ENCODE data around the gene FRS3.
"Not testable (repeated sequence)": the region's sequence is repeated elsewhere in the genome, so short reads cannot be mapped to it uniquely, and the experiment has no call there.

FRS3 gene, protein sequence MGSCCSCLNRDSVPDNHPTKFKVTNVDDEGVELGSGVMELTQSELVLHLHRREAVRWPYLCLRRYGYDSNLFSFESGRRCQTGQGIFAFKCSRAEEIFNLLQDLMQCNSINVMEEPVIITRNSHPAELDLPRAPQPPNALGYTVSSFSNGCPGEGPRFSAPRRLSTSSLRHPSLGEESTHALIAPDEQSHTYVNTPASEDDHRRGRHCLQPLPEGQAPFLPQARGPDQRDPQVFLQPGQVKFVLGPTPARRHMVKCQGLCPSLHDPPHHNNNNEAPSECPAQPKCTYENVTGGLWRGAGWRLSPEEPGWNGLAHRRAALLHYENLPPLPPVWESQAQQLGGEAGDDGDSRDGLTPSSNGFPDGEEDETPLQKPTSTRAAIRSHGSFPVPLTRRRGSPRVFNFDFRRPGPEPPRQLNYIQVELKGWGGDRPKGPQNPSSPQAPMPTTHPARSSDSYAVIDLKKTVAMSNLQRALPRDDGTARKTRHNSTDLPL

DNA sequence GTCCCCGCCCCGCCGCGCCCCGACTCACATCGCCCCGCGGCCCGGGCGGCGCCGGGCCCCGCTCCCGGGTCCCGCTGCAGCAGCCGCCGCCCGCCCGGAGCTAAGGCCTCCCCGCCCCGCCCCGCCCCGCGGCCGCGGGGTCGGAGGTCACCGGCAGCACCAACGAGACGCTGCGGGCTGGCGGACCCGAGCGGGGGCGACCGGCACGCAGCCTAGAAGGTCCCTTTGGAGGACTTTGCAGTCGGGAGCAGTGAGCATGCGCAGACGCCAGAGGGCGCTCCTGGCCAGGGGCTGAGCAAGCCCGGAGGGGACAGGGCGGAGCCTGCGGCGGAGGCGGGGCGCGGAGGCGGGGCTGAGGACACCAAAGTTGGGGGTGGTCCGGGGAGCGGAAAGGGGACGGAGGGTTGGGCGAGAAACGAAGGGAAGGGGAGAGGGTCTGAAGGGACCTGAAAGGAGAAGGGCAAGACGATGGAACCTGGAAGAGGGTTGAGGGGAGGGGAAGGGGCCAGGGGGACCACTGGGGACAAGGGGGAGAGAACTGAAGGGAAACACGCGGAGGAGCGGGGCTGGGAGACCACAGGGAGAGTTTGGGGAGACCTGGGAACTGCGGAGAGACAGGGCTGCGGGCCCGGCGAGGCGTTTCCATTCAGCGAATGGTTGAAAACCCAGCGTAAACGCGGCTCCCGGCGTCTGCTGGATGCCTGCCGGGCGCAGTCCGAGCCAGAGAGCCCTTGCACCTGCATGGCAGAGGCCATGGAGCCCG is at the start of gene FRS3:
Gene FRS3 (minus strand): TSS at position 113 of the 763 bp plus-strand sequence. CDS start 2,913 bp downstream, outside the sequence.
- peak; percentile 96 for DNase-seq

DNA sequence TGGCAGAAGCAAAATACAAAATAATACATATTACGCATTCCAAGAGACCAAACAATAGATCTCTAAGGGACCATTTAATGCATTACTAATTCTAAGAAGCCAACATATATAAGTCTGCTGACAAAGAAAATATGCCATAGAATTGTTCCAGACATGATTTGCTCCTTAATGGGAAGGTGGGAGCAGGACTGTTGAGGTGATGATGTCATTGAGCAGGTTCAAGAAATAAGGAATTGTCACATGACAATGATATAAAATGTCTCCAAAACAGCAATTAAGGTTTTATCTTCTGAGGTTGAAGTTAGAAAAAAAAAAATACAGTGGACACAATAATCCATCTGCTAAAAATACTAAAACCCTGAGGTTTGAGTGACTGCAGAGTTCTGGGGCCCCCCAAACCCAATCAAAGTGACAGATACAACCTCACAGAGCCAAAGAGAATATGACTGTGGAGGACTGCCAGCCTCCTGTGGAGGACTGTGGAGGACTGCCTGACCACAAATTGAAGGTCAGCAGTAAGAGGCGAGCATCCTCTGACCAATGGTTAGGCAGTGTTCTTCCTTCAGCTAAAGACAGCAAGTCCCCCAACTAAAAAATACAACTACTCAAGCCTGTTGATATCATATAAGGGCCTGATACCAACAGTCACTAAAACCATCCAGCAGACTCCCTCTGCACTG is 46.8 kb upstream of the FRS3 start:
- DNase-seq, result no peak

DNA sequence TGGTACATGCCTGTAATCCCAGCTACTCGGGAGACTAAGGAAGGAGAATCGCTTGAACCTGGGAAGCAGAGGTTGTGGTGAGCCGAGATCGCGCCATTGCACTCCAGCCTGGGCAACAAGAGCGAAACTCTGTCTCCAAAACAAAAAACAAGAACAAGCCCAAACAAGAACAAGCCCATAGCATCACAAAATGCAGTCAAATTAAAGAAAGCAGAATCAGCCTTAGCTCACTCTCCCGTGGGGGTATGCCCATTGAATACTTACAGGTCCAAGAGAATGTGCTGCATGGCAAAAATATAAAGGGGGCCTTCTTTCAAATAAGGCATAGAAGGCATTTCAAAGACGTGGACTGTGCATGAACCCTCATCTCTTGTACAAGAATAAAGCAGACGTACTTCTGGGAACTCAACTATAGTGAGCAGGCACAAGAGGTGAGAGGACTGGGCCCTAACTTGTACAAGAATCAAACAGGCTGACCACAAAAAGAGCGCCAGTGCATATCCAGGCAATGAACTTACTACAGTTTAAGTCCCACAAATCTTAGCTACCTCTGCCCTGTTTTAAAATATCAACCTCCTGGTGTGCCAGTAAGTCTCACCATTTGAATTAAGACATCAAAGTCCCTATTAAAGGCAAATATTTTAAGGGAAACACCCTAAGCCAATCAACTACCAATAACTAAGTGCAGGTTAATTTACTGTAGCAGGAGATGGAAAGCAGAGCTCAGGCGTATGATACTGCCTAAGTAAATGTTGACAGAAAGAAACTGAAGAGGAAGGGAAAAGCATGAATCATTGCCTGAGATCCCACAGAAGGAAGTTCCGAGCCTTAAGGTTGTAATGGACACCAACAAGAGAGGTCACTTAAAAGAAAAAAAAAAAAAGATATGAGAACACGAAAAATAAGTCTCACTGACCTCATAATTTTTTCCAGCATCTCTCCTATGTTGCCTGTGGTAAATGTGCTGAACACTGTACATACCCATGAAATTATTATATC is 45.2 kb upstream of the FRS3 start:
- DNase-seq, result no peak

GRCh38 chr6:41823178-41823577 is 43.5 kb upstream of the FRS3 start:
- no peak for DNase-seq

GRCh38 chr6:41822021-41822420 is 42.3 kb upstream of the FRS3 start:
- no peak for DNase-seq

GRCh38 chr6:41821266-41821665 is 41.6 kb upstream of the FRS3 start:
- DNase-seq, result no peak

- no peak for DNase-seq
Observed at GRCh38 chr6:41818271-41819054, 38.8 kb upstream of the FRS3 start.

DNA sequence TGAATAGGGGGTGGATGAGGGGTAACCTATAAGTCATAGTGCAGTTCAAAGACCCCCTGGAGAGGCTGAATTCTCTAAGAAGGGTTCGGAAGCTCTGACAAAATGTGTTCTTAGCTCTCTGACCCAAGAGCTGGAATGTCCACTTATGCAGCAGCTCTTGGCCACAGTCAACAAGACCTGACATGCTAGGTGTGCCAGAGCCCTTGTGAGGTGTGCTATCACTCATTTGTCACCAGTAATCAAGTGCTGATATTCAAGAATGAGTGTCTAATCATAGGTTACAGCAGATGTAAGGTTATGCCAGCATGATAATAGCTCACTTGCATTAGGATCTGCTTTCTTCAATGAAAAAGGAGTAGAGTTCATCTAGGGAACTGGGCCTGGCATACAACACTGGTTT is 35.9 kb upstream of the FRS3 start:
- no peak for DNase-seq

DNA sequence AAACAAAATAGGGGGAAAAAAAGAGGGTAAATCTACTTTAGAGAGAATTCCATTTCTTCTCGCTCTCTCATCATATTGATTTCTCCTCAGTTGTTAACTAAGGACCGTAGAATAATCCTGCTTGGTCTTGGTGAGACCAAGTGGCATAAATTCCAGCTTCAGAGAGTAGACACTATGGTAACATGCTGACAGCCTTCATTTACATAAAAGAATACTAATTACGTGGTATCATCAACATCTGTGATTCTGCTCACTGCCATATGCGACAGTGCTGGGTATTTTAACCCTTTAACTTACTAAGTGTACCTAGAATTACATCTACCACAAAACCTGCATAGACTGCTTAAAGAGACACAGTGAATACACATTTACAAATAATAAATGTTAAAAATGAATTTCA is 34.9 kb upstream of the FRS3 start:
- DNase-seq, result no peak

DNA sequence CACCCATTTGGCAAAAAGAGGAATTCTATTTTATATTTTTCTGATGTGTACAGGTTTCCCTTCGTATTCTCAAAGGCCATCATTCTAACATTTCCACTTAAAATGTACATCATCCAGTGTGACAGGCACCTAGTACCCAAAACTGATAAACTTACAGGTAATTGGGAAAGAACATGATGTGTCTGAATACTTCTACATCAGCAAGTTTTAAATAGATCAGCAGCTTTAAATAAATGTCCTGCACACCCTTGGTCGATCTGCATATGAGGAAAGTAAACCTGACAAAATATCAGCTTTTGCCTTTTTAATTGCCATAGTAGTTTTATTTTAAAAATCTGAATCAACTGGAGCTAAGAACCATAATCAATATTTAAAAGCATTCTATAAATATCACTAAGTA is 34.3 kb upstream of the FRS3 start:
- no peak for DNase-seq

DNA sequence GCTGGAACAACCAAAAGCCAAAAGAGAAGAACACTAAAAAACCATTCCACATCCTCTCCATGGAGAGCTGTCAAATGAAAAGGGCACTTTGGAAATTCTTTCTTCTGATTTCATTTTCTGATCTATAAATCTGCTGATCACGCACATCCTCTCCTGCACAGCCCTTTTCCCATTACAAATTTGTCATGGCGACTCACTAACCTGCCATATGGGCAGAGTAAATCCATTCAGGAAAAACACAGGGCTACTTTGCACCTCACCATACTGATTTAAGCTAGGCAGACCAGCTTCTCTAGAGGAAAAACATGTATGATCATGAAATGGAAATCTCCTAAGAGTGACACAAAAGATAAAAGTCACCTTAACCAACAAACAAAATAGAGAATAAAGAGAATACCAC is 33.8 kb upstream of the FRS3 start:
- no peak for DNase-seq

- not testable (repeated sequence) for DNase-seq
Observed at GRCh38 chr6:41811946-41812345, 32.2 kb upstream of the FRS3 start.

DNA sequence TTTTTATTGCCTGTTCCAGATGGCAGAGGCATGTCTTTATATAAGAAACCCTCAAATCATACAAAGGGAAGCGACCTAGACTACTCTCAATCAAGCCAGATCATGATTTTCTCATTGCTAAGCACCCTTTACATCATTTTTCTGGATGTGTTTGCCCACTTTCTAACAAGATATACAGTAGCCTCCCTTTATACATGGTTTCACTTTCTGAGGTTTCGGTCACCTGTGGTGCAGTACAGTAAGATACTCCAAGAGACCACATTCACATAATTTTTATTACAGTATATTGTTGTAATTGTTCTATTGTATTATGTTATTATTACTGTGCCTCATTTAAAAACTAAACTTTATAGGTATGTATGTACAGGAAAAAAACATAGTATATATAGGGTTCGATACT is 31.4 kb upstream of the FRS3 start:
- no peak for DNase-seq

- no peak for DNase-seq
Observed at GRCh38 chr6:41805830-41806774, 26.4 kb upstream of the FRS3 start.

GRCh38 chr6:41801380-41801779 is 21.7 kb upstream of the FRS3 start:
- DNase-seq, result no peak

GRCh38 chr6:41799559-41799911 is 19.8 kb upstream of the FRS3 start:
- no peak for DNase-seq

GRCh38 chr6:41798901-41799558 is 19.3 kb upstream of the FRS3 start:
- DNase-seq, result no peak

DNA sequence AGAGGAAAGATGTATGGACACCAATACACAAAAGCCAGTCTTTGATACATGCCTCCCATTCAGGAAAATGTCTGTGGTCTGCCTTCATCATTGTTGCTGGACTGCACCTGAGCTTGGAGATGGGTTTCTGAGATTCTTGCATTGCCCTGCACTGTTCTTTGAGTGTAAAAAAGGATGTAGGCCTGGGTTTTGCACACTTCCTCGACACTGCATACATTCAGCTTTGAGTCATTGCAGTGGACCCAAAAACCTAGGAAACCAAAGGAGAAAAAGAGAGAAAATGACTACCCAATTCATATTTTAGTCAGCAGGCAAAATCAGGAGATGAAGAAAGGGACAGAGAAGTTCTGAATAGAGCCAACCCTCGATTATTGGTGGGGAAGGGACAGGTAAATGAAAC is 16.8 kb upstream of the FRS3 start:
- no peak for DNase-seq

- no peak for DNase-seq
Observed at GRCh38 chr6:41791984-41792383, 12.3 kb upstream of the FRS3 start.

GRCh38 chr6:41791305-41791704 is 11.6 kb upstream of the FRS3 start:
- no peak for DNase-seq

Measured in CD4-positive, alpha-beta T cell treated with Interferon gamma for 1 hour (primary cell).